Left forelimb (tissue), 1 donor: ENCODE measurements around the gene DAP.
"Not testable (repeated sequence)": the region's sequence is repeated elsewhere in the genome, so short reads cannot be mapped to it uniquely, and the experiment has no call there.

Experiments used
- DNase-seq: peaks from one replicate; pipeline ENCODE4 v3.0.0-alpha.2; 2018; ENCODE audit warnings: low spot score

Gene DAP

DNA sequence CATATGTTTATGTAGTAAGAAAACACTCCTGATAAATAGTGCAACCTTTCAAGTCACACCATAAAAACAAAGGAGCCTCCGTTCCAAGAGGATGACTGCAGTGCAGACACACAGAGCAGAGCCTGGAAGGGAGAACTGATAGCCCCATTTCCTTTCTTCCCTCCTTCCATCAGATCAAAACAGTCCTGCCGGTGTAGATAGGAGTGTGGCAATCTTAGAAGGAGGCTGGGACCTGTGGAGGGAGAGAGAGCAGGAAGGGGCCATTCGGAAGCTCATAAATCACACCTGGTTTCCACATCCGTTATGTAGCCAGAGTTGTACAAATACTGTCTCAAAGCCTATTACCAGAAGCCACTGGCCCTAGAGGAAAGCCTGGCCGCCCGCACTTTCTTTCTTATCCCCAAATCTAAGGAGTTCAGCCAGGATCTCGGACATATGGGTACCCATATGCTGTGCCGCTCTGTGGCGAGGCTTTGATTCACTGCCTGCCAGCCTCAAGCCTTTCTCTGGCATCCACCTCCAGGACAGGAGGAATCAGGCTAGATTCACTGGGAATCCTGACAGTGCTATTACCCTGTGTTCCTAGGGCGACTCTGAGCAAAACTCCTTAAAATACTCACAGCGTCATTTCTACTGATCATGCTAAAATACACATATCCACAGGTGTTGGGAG, 26.9 kb downstream of the DAP start:
- no peak for DNase-seq

DNA sequence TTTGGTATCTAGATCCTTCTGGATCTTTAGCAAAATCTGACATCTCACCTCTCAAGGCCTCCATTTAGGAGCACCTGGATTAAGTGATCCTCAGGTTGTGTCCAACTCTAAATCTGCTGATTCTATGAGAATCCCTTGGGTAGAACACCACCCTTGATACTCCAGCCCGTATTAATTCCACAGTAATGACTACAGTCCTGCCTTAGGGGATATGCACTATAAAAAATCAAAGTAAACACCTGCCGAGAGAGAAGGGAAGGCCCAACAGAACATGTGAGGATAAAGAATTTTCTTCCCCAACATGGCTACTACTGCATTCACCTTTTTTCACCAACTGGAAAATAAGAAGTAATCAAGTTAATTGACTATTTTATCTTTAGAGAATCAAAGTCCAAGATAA, 27.6 kb downstream of the DAP start:
- DNase-seq = no peak

DNA sequence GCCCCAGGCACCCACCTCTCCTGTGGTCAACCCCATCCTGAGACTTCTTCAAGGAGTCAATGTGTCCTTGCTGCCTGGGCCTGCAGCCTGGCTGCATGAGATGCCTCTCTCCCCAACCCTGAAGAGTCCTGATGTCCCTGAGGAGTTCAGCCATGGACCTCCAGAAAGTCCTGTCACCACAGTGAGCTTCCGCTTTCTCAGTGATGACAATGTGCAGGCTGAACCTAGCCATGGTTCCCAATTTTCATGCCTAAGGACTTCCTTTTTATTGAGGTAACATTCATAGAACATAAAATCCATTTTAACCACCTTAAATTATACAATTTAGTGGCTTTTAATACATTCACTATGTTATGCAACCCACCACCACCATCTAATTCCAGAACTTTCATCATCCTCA, 29.1 kb downstream of the DAP start:
- DNase-seq = no peak

DNA sequence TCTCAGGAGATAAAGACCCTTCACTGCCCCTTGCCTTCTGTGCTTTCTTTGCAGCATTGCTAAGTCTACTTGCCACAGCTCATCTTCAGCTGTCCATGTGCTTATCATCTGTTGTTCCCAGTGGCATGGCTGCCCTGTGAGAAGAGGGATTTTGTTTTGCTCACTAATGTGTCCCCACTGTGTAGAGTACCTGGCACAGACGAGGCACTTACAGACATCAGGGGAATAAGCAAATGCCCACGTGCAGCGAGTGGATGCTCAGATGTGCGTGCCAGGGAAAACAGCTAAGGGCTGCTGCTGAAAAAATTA, 31.0 kb downstream of the DAP start:
- no peak for DNase-seq

DNA sequence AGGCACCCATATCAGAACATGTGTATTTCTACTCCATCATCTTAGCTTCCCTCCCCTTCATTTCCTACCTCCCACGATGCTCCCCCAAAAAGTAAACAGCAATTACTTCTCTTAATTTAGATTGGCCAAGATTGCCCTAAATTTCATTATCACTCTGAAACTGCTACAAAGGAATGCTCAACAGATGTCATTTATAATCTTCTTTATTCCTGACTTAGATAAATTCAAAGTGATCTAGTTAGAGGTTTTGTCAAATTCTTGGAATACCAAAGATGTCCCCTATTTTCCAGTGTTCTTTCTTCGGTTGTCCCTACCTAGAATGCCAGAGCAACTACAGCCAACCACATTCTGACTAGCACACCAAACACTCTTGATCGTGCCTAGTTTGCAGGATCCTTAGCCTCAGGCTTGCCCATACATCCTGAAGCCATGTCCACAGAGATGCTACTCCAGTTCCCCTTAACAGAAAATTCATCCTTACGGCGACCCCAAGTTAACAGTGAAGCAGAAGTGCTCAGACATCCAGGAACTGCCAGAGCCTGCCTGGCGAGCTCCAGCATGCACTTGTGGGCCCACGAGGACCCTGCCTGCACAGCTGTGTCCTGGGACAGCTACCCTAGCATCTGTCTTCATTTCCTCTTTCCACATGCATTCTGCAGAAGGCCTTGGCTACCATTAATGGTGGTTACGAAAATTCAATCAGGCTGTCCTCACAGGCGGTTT, 31.6 kb downstream of the DAP start:
- no peak for DNase-seq

DNA sequence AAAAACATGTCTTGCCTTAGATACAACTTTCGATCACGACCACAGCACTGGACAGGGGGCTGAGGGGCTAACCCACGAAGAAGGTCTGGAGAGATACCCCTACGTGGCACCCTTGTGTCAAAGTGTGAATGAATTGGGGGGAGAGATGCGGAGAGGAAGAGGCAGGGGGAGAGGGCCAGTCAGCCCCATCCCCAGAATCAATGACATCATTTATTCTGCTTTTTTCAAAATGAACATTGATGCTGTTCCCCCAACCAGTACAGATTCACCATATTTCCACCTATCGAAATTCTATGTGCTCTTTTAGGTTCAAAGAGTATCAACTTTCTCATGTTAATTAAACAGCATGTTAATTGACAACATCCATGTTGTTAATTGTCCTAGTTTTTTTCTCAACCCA, 32.4 kb downstream of the DAP start:
- DNase-seq = no peak

DNA sequence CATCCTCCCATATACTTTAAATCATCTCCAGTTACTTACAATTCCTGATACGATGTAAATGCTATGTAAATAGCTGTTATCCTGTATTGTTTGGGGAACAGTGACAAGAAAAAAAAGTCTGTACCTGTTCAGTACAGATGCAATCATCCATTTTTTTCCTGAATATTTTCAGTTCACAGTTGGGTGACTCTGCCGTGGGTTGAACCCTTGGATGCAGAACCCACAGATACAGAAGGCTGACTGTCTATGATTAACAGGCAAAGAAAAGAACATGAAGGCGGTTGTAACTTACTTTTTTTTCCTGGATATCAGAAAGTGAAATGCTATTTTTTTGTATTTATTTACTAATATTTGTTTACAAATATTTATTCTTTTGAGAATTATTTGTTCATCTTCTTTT, 33.2 kb downstream of the DAP start:
- DNase-seq = no peak

DNA sequence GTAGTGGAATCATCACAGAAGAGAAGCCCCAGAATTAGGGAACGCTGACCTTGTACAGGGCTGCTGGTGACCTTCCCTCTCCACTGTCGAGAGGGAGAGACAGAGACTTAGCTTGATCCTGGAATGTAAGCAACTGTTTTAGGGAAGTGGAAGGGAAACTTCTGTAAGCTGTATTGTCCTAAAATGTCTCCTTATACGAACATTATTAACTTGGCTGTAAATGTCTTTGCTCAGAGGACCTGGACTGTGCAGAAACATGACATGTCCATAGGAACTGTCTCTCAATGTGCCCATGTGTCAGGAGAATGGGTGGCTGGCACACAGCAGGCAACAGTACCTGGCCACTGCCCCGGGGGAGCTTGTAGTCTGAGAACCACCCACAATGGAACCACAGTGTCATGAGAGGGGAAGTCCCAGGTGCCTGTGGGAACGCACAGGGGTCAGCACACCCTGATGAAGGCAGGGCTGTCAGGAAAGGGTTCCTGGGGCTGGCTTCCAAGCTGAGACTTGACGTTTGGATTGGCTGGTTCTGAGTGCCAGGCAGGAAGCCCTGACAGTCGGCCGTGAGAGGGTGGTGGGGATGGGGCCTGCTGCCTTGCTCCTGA, 34.0 kb downstream of the DAP start:
- no peak for DNase-seq

DNA sequence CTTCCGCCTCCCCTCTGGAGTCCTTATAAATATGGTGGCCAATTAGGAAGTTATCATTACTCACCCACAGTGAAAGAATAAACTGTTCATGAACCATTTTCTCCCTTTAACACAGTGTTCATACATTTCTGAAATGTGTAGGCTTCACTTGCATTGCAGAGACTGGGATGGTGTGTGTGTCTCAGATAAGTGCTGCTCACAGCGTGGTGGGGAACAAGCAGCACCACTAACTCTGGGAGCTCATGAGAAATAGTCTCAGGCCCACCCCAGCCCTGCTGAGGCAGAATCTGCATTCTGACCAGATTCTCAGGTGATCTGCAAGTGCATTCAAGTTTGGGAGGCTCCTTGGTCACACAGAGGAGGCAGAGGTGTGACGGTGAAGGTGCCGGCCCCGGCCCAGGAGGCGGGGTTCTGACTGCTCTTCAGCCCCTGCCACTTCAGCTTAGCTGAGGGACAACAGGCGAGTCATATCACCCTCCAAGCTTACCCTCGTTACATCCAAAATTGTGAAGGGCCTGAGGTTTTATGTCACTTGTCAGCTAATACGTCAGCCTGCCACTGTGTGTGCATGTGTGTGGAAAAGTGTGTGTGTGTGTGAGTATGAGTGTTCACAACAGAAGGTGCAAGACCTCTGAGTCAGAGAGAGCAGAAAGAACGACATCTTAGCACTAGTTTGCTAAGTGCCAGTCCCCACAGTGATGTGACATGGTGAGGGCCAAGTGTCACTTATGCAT, 34.7 kb downstream of the DAP start:
- no peak for DNase-seq

DNA sequence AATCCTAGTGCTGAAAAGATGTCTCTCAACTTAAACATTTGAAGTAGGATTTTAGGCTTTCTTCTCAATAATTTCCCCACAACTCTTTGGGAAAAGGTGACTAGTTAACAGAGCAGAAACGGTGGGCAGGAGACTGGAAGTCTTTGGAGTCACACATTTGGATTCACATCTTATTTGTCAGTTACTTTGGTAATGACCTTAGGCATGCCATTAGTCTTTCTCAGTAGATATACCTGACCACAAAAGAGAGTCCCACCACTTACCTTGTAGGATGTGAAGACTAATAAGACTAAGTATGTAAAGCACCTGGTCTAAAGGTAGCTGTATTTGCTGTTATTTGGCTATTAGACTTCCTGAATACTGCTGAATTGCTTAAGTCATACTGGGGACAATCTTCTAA, 35.4 kb downstream of the DAP start:
- no peak for DNase-seq

DNA sequence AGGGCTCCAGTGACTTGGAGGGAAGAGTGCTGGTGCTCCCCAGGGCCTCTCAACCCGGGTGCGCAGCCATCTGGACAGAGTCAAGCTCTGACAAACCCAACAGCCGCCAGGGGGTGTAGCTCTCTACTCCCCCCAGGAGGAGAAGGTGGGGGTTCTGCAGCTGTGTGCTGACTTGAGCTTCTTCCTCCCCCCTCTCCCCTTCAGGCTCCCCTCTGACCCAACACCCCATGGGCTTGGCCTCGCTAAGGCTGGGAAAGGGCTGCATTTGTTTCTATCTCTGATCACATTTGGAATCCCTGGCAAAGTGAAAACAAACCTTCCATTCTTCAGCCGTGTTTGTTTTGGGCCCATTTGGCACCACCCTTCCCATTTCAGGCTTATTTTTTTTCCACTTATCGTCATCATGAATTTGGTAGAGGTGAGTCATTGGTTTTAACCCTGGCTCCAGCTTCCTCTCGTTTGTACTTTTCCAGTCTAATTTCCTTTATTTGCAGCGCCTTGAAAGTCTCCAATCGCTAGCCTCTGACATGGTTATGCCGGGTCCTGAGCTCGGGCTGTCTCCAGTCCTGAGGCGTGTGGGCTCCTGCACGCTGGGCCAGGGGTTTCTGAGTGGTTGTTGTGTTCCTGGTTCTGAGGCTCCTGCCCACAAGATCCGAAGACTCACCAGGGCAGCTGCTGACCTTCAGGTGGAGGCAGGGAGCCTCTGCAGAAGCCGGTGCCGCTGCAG, 36.1 kb downstream of the DAP start:
- no peak for DNase-seq

DNA sequence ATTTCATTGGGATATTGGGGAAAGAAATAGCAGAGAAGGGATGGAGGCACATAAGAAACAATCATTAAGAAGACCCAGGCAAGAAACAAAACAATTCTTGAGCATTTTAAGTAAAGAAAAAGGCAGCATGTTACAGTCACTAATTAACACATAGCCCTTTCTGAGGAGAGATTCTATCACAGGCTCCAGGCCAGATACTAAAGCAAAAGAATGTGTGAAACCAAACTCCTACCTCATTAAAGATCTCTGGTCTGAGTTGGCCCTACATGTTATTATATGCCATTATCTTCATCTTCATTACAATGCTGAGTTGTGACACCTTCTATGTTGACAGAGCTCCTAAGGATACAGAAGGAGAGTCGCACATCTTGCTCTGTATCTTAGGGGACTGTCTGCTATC, 37.5 kb downstream of the DAP start:
- DNase-seq = no peak

DNA sequence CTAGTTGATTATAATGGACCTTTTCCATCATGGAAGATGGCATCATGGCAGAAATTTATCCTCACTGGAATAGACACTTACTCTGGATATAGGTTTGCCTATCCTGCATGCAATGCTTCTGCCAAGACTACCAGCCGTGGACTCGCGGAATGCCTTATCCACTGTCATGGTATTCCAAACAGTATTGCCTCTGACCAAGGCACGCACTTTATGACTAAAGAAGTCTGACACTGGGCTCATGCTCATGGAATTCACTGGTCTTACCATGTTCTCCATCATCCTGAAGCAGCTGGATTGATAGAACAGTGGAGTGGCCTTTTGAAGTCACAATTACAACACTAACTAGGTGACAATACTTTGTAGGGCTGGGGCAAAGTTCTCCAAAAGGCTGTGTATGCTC, 40.3 kb downstream of the DAP start:
- not testable (repeated sequence) for DNase-seq

DNA sequence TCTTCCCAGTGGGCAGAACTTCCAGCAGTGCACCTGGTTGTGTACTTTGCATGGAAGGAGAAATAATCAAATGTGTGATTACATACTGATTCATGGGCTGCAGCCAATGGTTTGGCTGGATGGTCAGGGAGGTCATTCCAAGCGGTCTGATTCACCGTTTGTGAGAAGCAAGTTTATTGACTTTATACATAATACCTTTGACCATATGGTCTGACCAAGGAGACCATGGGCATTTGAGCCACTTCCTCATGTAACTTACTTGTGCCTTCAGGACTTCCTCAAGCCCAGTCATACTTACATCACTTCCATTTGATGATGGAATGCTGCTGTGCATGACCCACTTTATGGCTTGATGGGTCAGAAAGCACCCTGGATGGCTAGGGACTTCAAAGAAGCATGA, 41.1 kb downstream of the DAP start:
- DNase-seq = no peak

DNA sequence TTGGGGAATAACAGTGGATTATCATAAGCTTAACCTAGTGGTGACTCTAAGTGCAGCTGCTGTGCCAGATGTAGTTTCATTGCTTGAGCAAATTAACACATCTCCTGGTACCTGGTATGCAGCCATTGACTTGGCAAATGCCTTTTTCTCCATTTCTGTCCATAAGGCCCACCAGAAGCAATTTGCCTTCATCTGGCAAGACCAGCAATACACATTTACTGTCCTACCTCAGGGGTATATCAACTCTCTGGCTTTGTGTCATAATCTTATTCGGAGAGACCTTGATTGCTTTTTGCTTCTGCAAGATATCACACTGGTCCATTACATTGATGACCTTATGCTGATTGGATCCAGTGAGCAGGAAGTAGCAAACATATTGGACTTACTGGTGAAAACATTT, 42.4 kb downstream of the DAP start:
- DNase-seq = not testable (repeated sequence)

DNA sequence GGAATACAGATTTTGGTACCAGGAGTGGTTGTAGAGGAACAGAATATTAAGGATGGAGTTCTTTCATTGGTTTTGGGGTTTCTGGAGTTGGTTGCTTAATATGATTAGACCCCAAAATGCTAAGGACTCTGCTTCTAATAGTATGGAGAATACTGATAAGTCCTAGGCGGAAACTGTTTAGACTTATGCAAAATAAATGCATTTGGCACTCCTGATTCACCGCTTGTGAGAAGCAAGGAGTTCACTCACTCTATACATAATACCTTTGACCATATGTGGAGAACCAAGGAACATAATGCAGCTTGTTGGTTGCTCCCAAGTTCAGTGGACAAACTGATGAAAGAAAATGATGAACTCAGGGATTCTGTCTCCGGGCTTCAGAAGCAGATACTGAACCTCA, 44.2 kb downstream of the DAP start:
- not testable (repeated sequence) for DNase-seq

DNA sequence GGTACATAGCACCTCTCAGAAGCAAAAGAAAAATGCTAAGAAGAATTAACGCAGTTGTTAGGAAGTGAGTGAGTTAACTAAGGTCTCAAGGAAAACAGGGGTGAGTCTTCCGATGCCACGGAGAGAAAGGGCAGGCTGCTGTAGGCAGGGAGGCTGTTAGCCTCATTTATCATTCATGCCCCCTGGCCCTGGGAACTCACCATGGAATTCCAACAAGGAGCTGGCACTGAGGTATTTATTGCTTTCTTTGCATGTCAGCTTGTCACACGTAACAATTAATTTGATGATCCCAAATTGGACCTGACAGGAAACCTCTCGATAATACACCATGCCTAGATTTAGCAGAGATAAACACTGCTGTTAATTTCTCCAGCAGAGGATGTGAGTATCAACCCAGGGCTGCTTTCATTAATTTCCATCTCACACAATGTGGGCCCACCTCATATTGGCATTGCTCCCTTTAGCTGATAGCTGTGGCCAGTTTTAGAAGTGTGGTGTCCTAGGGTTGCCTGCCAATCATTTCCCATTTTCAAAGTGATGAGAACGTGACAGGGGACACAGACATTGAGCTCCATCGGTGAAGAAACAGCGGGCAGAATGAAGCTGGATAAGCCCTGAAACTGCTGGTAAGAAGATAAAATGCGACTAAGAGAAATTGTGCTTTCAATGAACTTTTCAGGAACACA, 45.3 kb downstream of the DAP start:
- DNase-seq = no peak

DNA sequence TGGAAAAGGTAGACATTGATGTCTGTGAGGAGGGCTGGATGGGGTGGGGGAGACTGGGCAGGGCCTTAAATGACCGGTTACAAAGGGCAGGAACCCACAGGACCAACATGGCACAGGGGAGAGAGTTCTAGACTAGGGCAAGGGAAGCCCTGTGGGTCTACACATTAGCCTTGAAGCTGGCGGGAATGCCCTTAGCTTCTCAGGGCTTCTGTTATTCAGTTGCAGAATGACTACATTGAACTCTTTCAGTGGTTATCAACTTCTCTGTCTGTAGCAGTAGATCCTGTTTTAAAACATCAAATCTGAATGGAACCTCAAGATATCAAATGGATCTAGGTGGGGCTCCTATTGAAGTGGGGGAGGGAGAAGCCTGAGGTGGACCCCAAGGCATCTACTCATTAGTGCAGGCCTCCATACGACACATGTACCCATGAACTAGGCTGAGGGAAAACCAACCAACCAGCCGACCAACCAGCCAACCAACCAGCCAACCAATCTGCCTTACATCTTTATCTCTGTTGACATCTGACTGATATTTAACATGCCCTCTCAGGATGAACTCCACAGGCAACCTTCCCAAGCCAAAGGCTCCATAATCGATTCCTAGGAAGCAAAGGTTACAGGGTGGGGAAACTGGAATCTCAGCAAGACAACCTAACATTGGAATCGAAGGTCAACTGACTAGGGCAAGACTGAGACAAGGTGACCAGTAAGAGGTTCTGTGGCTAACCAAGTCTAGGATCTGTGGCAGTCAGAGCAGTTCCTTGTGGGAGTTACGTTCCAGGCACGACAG, 48.3 kb downstream of the DAP start:
- DNase-seq = no peak

DNA sequence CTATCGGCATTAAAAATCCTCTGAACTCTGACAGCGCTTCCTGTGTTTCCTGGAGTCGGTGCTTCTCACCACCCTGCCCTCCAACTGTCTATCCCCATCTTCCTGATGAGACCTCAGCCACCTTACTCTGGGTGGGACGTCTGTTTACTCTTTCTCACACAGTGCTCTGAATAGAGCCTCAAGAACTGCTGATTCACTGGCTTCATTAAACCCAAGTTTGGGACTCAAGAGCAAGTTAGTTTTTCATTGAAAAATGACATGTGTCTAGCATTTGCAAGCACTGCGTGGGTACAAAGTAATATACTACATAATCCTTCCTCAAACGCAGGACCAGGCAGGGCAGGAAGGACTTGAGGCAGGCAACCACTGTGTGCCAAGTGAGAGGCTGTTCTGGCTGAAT, 49.5 kb downstream of the DAP start:
- DNase-seq = no peak

DNA sequence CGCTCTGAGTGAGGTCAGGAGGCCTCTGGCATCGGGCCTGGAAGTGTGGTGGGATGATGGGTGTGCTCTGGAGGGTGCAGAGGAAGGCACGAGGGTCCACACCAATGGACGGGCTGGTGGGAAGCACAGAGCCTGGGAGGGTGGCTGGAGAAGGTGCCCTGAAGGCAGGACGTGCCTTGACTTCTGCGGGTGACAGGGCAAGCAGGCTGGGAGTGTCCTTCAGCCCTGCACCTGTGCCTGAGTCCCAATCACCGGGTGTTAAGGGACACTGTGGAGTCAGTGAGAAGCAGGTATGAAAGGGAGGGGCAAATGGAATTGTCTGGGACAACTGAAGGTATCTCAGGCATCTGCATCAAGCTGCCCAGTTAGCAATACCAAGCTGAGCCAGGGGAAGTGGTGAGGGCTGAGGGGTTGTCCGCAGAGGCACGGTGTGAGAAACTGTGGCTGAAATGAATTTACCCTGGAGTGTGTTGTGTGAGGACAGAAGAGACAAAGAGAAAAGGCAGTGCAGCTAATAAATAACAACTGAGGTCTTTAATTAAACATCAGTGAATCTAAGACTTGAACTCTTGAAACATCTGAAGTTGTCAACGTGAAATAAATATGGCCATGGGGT, 50.4 kb downstream of the DAP start:
- no peak for DNase-seq

DNA sequence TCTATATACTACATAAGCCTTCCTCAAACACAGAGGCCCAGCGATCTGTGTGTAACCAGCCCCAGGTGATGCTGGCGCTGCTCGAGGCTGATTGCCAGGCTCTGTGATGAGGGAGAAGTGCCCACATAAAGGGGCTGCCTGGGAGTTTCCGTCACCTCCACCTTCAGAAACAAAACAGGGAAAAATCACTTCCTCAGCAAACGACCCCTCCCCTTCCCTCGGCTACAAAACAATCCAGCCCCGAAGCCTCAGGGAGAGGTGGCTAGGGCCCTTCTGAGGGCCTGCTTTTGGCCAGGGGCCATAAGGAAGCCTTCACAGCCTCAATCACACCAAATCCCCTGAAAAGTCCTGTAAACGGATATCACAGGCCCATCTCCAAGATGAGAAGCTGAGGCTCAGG, 51.1 kb downstream of the DAP start:
- DNase-seq = no peak
